Measurements from ENCODE around the gene DLGAP4.

Gene DLGAP4

DNA sequence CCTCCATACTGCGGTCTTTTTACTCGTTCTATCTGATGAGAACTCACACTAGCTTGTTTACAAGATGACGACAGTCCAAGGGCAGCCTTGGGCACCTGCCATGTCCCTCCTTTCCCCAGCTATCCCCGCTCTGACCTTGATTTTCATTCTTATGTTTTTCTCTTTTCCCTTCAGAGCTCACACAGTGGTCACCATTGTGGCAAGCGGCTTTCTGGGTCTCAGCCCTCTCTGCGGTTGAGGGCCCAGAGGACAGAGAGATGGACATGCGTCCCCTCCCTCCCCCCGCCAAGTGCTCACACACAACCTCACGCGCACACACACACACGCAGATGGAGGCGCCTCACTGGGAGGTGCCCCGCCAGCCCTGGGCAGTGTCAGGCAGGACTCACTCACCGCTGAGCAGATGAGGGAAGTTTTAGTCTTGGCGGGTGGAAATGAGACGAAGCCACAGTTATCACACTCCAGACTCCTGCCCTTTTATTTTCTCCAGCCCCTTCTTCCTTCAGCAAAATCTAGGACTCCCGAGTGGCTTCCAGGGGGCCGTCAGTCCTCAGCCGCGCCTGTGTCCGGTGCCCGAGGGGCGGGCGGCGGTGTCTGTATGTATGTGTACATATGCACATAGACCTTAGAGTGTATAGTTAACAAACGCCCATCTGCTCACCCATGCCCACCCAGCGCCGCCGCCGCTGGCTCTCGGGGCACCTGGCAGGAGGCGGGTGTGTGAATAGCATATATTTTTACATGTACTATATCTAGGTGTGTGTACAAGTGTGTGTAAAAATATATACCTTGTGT, 221.4 kb downstream of the DLGAP4 start:
- H3K36me3 ChIP-seq (ENCODE audit: insufficient read depth, low read length): peaks cover 52% of the 10 kb centered on the region
- H3K4me3 ChIP-seq (ENCODE audit: low read length): no peak overlapping the region
- 94% methylated on average over 26 of the region's 32 CpGs for WGBS
- H3K27ac ChIP-seq (ENCODE audit: low read depth, low read length): no peak overlapping the region
- no peaks in the 10 kb centered on the region for H3K27me3 ChIP-seq (ENCODE audit: insufficient read depth, low read length)
- no peak overlapping the region for H3K9ac ChIP-seq (ENCODE audit: low read depth, low read length)
- no peaks in the 10 kb centered on the region for H3K9me3 ChIP-seq (ENCODE audit: insufficient read depth, low read depth, low read length)
- no peaks in the 10 kb centered on the region for H3K4me1 ChIP-seq (ENCODE audit: insufficient read depth, low read length)

DNA sequence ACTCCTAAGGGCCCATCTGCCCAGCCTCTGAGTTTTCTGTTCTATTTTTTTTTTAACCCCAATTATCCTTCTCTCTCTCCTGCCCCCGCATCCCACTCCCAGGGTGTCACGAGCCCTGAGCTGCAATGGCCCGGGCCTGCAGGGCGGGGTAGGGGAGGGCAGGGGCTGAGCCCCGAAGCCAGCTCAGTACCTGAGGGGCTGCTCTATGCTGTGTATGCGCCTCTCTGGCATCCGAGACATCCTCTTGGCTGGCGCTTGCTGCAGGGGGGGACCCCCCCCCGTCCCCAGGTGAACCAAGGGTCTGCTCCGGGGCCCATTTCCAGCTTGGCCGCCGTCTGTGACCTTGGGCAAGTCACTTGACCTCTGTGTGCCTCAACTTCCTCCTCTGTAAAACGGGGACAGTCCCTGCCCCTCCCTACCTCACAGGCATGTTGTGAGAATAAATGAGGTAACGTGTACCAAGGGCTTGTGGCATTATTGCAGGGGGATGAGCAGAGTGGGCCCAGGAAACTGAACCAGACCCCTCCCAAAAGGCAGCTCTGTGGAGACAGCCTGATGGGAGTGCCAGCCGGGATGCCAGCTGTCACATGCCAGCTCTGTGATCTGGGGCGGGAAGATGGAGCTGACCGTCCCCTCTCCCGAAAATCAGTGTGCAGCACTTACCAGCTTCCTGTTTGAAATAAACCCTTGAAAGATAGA, 222.2 kb downstream of the DLGAP4 start:
- H3K9ac ChIP-seq (ENCODE audit: low read depth, low read length): no peak overlapping the region
- H3K36me3 ChIP-seq (ENCODE audit: insufficient read depth, low read length): peaks cover 45% of the 10 kb centered on the region
- WGBS: 93% methylated on average over 18 of the region's 18 CpGs
- H3K9me3 ChIP-seq (ENCODE audit: insufficient read depth, low read depth, low read length): no peaks in the 10 kb centered on the region
- H3K27ac ChIP-seq (ENCODE audit: low read depth, low read length): no peak overlapping the region
- H3K27me3 ChIP-seq (ENCODE audit: insufficient read depth, low read length): no peaks in the 10 kb centered on the region
- no peak overlapping the region for H3K4me3 ChIP-seq (ENCODE audit: low read length)
- no peaks in the 10 kb centered on the region for H3K4me1 ChIP-seq (ENCODE audit: insufficient read depth, low read length)

DNA sequence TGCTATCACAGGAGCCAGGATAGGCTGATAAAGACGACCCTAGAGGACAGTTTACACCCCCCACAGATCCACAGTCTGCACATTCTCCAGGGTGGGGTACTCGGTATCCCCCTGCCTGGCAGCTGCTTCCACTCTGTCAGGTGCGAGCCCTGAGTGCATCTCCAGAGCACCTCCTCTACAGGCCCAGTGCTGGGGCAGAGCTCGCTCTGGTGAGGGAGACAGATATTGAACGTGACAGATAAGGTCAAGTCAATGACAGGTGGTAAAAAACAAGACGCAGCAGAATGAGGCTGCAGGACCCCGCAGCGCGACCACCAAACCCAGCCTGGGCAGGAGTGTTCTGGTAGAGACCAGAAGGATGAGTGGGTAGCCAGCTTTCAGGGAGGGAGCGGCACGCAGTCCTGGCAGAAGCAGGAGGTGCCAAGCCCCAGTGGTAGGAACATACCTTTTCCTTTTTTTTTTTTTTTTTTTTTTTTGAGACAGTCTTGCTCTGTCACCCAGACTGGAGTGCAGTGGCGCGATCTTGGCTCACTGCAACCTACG, 222.8 kb downstream of the DLGAP4 start:
- no peaks in the 10 kb centered on the region for H3K4me1 ChIP-seq (ENCODE audit: insufficient read depth, low read length)
- no peak overlapping the region for H3K4me3 ChIP-seq (ENCODE audit: low read length)
- no peaks in the 10 kb centered on the region for H3K27me3 ChIP-seq (ENCODE audit: insufficient read depth, low read length)
- no peak overlapping the region for H3K27ac ChIP-seq (ENCODE audit: low read depth, low read length)
- H3K9ac ChIP-seq (ENCODE audit: low read depth, low read length): no peak overlapping the region
- H3K9me3 ChIP-seq (ENCODE audit: insufficient read depth, low read depth, low read length): no peaks in the 10 kb centered on the region
- 96% methylated on average over 14 of the region's 14 CpGs for WGBS
- H3K36me3 ChIP-seq (ENCODE audit: insufficient read depth, low read length): peaks cover 39% of the 10 kb centered on the region

DNA sequence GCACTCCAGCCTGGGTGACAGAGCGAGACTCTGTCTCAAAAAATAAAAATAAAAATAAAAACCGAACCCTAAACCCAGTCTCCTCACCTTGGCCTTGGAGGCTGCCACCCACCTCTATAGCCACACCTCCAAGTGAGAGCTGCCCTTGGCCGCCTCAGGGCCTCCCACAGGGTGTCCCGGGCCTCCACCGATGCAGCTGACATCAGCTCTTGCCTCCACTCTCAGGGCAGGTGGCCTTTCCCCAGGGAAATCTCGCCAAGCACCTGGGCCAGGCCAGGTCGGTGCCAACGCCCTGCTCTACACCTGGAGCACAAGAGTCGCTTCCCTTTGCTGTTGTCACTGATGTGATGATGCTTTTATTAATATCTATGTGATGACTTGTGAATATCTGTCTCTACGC, 226.2 kb downstream of the DLGAP4 start:
- H3K4me1 ChIP-seq (ENCODE audit: insufficient read depth, low read length): no peaks in the 10 kb centered on the region
- no peak overlapping the region for H3K27ac ChIP-seq (ENCODE audit: low read depth, low read length)
- H3K36me3 ChIP-seq (ENCODE audit: insufficient read depth, low read length): peaks cover 11% of the 10 kb centered on the region
- H3K9ac ChIP-seq (ENCODE audit: low read depth, low read length): no peak overlapping the region
- H3K4me3 ChIP-seq (ENCODE audit: low read length): no peak overlapping the region
- H3K27me3 ChIP-seq (ENCODE audit: insufficient read depth, low read length): no peaks in the 10 kb centered on the region
- no peaks in the 10 kb centered on the region for H3K9me3 ChIP-seq (ENCODE audit: insufficient read depth, low read depth, low read length)
- WGBS: 88% methylated on average over 10 of the region's 10 CpGs

DNA sequence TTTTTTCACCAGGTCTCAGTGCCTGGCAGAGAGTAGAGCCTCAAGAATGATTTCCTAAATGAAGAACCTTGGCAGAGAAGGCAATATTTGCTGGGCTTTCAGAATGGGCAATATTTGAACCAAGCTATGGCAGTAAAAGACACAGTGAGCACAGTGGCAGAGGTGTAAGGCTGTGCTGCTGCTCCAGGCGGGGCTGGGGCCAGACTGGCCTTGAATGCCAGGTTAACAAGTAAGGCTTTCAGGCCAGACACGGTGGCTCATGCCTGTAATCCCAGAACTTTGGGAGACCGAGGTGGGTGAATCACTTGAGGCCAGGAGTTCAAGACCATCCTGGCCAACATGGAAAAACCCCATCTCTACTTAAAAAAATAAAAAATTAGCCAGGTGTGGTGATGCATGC, 226.7 kb downstream of the DLGAP4 start:
- 90% methylated on average over 3 of the region's 3 CpGs for WGBS
- Histone ChIP-seq H3K27me3 (ENCODE audit: insufficient read depth, low read length) (no peaks in the 10 kb centered on the region), H3K4me1 (ENCODE audit: insufficient read depth, low read length) (no peaks in the 10 kb centered on the region), H3K36me3 (ENCODE audit: insufficient read depth, low read length) (peaks cover 6% of the 10 kb centered on the region), H3K9me3 (ENCODE audit: insufficient read depth, low read depth, low read length) (no peaks in the 10 kb centered on the region), H3K27ac (ENCODE audit: low read depth, low read length) (no peak overlapping the region), H3K9ac (ENCODE audit: low read depth, low read length) (no peak overlapping the region), H3K4me3 (ENCODE audit: low read length) (no peak overlapping the region)

DNA sequence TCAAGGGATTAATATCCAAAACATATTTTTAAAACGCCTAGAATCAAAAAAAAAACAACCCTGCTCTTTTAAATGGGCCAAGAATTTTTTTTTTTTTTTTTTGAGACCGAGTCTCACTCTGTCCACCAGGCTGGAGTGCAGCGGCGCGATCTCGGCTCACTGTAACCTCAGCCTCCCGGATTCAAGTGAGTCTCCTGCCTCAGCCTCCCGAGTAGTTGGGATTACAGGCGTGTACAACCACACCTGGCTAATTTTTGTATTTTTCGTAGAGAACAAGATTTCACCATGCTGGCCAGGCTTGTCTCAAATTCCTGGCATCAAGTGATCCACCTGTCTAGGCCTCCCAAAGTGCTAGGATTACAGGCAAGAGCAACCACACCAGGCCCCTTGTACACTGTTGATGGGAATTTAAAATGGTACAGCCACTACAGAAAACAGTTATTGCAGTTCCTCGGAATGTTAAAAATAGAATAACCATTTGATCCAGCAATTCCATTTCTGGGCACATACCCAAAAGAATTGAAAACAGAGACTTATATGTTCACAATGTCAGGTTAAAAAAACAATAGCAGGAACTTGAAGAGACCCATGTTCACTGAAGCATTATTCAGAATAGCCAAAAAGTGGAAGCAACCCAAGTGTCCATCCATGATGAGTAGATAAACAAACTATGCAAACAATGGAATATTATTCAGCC, 232.0 kb downstream of the DLGAP4 start:
- H3K9ac ChIP-seq (ENCODE audit: low read depth, low read length): no peak overlapping the region
- H3K4me3 ChIP-seq (ENCODE audit: low read length): no peak overlapping the region
- H3K9me3 ChIP-seq (ENCODE audit: insufficient read depth, low read depth, low read length): no peaks in the 10 kb centered on the region
- H3K36me3 ChIP-seq (ENCODE audit: insufficient read depth, low read length): no peaks in the 10 kb centered on the region
- no peak overlapping the region for H3K27ac ChIP-seq (ENCODE audit: low read depth, low read length)
- 92% methylated on average over 11 of the region's 11 CpGs for WGBS
- H3K27me3 ChIP-seq (ENCODE audit: insufficient read depth, low read length): no peaks in the 10 kb centered on the region
- peaks cover 19% of the 10 kb centered on the region for H3K4me1 ChIP-seq (ENCODE audit: insufficient read depth, low read length)

DNA sequence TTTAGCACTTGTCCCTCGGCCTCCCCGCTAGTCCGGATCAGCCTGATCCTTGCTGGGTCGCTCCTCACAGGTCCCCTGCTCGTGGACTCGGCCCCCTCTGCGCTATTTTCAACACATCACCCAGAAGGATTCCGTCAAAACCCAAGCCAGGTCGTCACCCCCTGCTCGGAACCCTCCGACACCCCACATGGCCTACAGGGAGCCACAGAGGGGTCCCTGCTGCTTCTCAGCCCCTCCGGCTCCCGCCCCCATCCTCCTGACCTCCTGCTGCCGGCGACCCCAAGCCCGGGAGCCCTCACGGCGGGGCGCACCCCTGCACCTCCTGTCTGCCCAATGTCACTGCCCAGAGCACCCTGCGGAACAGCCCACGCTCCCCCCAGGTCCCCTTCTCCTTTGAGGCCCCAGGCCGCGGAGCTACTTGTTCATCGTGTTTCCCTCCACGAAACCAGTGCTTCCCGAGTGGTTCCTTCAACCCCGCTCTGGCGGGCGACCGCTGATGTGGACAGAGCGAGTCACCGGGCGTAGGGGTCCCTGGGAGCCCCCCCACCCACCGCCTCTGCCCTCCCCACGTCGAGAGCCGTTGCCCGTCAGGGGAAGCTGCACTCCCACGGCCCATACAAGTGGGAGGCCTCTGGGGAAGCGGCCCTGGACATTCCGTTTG, 234.5 kb downstream of the DLGAP4 start:
- peak overlapping the region; percentile 71 for H3K27ac ChIP-seq (ENCODE audit: low read depth, low read length)
- H3K27me3 ChIP-seq (ENCODE audit: insufficient read depth, low read length): no peaks in the 10 kb centered on the region
- H3K9me3 ChIP-seq (ENCODE audit: insufficient read depth, low read depth, low read length): no peaks in the 10 kb centered on the region
- peaks cover 9% of the 10 kb centered on the region for H3K36me3 ChIP-seq (ENCODE audit: insufficient read depth, low read length)
- peak overlapping the region; percentile 77 for H3K9ac ChIP-seq (ENCODE audit: low read depth, low read length)
- WGBS: 12% methylated on average over 41 of the region's 41 CpGs
- peak overlapping the region; percentile 83 for H3K4me3 ChIP-seq (ENCODE audit: low read length)
- peaks cover 24% of the 10 kb centered on the region for H3K4me1 ChIP-seq (ENCODE audit: insufficient read depth, low read length)

DNA sequence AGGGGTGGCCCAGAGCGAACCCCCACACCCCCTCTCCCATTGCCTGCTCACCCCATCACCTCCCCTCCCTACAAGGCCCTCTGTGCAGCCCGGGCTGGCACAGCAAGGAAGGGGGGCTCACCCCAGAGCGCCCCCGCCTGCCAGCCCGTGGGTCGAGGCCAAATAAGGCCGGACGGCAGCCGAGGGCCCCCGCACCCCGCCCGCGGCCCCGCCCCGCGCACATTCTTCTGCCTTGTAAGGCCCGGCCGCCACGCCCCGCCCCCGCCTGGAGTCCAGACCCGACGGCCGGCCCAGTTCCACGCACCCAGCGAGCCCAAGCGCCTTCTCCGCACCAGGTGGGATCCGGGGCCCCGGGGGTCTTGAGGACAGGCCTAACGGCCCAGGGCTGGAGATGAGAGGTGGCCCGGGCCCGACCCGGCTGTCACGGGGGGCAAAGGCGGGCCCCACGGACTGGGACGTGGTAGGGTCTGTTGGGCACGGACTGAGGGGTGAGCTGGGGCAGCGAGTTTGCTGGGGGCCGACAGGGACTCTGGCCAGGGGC, 235.2 kb downstream of the DLGAP4 start, which contains the start of gene MYL9:
TSS of gene MYL9 (plus strand) at position 293 of the 541 bp plus-strand sequence. CDS start 3,366 bp downstream, outside the sequence.
- H3K4me3 ChIP-seq (ENCODE audit: low read length): peak within 1 kb of the TSS; percentile 83
- H3K27me3 ChIP-seq (ENCODE audit: insufficient read depth, low read length): no peaks in the 10 kb centered on the region
- peaks cover 24% of the 10 kb centered on the region for H3K4me1 ChIP-seq (ENCODE audit: insufficient read depth, low read length)
- peak within 1 kb of the TSS; percentile 88 for H3K9ac ChIP-seq (ENCODE audit: low read depth, low read length)
- peak within 1 kb of the TSS; percentile 88 for H3K27ac ChIP-seq (ENCODE audit: low read depth, low read length)
- H3K9me3 ChIP-seq (ENCODE audit: insufficient read depth, low read depth, low read length): no peaks in the 10 kb centered on the region
- peaks cover 15% of the 10 kb centered on the region for H3K36me3 ChIP-seq (ENCODE audit: insufficient read depth, low read length)
- 2% methylated on average over 41 of the region's 41 CpGs for WGBS

DNA sequence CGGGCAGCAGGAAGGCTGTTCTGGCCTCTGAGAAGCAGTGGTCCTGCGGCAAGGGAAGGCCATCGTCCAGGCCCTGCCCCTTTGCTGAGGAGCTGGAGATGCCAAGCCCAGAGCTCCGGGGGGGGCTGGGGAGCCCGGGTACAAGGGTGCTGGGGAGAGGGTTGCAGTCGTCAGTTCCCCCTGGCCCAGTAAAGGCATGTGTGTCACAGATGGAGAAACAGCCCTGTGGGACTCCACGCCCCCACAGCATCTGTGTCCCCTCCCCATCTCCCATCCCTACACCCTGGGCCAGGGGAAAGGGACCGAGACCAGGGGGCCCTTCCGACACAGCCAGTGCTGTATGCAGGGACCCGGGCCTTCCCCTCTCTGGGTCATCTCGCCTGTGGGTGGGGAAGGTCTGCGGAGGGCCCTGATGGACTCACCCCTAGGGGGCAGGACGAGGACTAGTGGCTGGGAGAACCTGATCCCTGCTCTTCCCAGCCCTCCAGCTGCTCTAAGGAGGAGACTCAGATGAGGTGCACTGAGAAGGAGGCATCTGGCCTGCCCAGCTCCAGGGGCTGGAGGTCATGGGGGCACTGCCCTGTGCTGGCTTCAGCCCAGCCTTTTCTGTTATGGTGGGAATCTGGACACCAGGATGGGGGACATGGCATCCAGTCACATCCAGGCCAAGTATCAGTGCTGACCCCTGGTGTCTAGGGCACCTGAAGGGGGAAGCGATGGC, 235.8 kb downstream of the DLGAP4 start:
- WGBS: 13% methylated on average over 14 of the region's 14 CpGs
- peaks cover 24% of the 10 kb centered on the region for H3K4me1 ChIP-seq (ENCODE audit: insufficient read depth, low read length)
- peak overlapping the region; percentile 88 for H3K9ac ChIP-seq (ENCODE audit: low read depth, low read length)
- H3K9me3 ChIP-seq (ENCODE audit: insufficient read depth, low read depth, low read length): no peaks in the 10 kb centered on the region
- H3K27ac ChIP-seq (ENCODE audit: low read depth, low read length): peak overlapping the region; percentile 88
- H3K27me3 ChIP-seq (ENCODE audit: insufficient read depth, low read length): no peaks in the 10 kb centered on the region
- H3K36me3 ChIP-seq (ENCODE audit: insufficient read depth, low read length): peaks cover 19% of the 10 kb centered on the region
- H3K4me3 ChIP-seq (ENCODE audit: low read length): peak overlapping the region; percentile 83
